ENCODE measurements around the gene SPATA17.

DNA sequence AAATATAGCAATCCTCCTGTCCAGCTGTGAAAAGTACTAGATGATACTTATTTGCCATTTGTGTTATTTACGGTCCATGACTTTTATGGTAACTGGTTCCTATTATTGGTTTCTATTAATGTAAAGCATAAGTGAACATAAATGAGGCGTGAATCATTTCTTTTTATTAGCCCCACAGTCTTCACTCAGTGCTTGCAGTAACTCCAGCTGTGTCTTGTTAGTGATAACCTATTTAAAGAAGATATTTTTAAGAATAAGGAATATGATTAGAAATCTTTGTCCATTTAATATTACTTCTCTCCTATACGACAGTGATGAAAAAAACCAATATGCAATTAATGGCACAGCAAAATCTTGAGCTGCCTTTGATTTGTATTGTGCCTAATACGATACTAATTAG, 149.9 kb downstream of the SPATA17 start:
- TF ChIP-seq POLR2AphosphoS5 (IDR thresholded peaks at IDR 0.05; ENCODE audit: insufficient read depth in 1 of 2, low read depth in 1 of 2), result no peak
- TF ChIP-seq, protein P1, sequence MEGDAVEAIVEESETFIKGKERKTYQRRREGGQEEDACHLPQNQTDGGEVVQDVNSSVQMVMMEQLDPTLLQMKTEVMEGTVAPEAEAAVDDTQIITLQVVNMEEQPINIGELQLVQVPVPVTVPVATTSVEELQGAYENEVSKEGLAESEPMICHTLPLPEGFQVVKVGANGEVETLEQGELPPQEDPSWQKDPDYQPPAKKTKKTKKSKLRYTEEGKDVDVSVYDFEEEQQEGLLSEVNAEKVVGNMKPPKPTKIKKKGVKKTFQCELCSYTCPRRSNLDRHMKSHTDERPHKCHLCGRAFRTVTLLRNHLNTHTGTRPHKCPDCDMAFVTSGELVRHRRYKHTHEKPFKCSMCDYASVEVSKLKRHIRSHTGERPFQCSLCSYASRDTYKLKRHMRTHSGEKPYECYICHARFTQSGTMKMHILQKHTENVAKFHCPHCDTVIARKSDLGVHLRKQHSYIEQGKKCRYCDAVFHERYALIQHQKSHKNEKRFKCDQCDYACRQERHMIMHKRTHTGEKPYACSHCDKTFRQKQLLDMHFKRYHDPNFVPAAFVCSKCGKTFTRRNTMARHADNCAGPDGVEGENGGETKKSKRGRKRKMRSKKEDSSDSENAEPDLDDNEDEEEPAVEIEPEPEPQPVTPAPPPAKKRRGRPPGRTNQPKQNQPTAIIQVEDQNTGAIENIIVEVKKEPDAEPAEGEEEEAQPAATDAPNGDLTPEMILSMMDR (IDR thresholded peaks at IDR 0.05), result no peak
